Cortex of kidney (tissue), 1 donor: Measurements from ENCODE around the gene COASY.

ENCODE experiments used
- DNase-seq: peaks from one replicate; lab custom pipeline; 2025; lab: John Stamatoyannopoulos, UW

COASY gene

GRCh38 chr17:42613699-42614295, 51.8 kb downstream of the COASY start:
- no peak for DNase-seq
